Hepatocyte (in vitro differentiated cells): ENCODE results near the gene IL9R. TPM values are rescaled to one million over a fixed set of nuclear protein-coding genes. Genes with fewer than 3 reads are reported as not detected.

Experiments
- DNase-seq: peaks from one replicate; pipeline ENCODE4 v3.0.0-alpha.2; 2016; ENCODE audit warnings: low spot score
- H2AFZ ChIP-seq: fragments of 200-600 bp; sonication (generic); 2 replicates; pipeline ENCODE4 v1.6.0; 2016; ENCODE audit warnings: antibody characterized with exemption, mild to moderate bottlenecking
- H3K27ac ChIP-seq: fragments of 200-600 bp; sonication (generic); 2 replicates; pipeline ENCODE4 v1.5.1; 2016; ENCODE audit warnings: mild to moderate bottlenecking
- H3K27me3 ChIP-seq: fragments of 200-600 bp; sonication (generic); 2 replicates; pipeline ENCODE4 v1.6.1; 2016
- H3K36me3 ChIP-seq: fragments of 200-600 bp; sonication (generic); replicated peaks from 2 replicates; pipeline ENCODE4 v1.5.1; 2016; ENCODE audit warnings: low read depth; ENCODE audit not compliant: insufficient read depth
- H3K4me1 ChIP-seq: fragments of 200-600 bp; sonication (generic); 2 replicates; pipeline ENCODE4 v1.5.1; 2016; ENCODE audit warnings: mild to moderate bottlenecking, moderate library complexity; ENCODE audit not compliant: insufficient read depth
- H3K4me2 ChIP-seq: fragments of 200-600 bp; sonication (generic); 2 replicates; pipeline ENCODE4 v1.6.0; 2016
- H3K4me3 ChIP-seq: fragments of 200-600 bp; sonication (generic); 2 replicates; pipeline ENCODE4 v1.5.1; 2016; ENCODE audit warnings: mild to moderate bottlenecking
- H3K79me2 ChIP-seq: fragments of 200-600 bp; sonication (generic); 2 replicates; pipeline ENCODE4 v1.6.0; 2017; ENCODE audit warnings: mild to moderate bottlenecking
- H3K9me2 ChIP-seq: fragments of 200-600 bp; sonication (generic); replicated peaks from 2 replicates; pipeline ENCODE4 v1.6.0; 2017; ENCODE audit warnings: mild to moderate bottlenecking; ENCODE audit not compliant: insufficient read depth
- H3K9me3 ChIP-seq: fragments of 200-600 bp; sonication (generic); 2 replicates; pipeline ENCODE4 v1.5.1; 2016; ENCODE audit warnings: low read depth, mild to moderate bottlenecking
- H4K20me1 ChIP-seq: fragments of 200-600 bp; sonication (generic); 2 replicates; pipeline ENCODE4 v1.6.0; 2016; ENCODE audit warnings: mild to moderate bottlenecking; ENCODE audit not compliant: insufficient read depth, poor library complexity, severe bottlenecking
- EZH2 ChIP-seq: fragments of 200-600 bp; sonication (generic); IDR thresholded peaks from 2 replicates; pipeline ENCODE4 v1.6.1; 2016; ENCODE audit warnings: antibody characterized with exemption, mild to moderate bottlenecking, borderline replicate concordance
- EZH2phosphoT487 ChIP-seq: fragments of 200-600 bp; sonication (generic); IDR thresholded peaks from one replicate; pipeline ENCODE4 v1.6.1; 2018; ENCODE audit warnings: antibody characterized with exemption, mild to moderate bottlenecking, low read depth, moderate library complexity; ENCODE audit not compliant: unreplicated experiment, severe bottlenecking
- WGBS: methylation state at CpG from one replicate; pipeline ENCODE4 v1.1.6; 2016; ENCODE audit warnings: low lambda C conversion rate; ENCODE audit errors: missing lambda C conversion rate; 5-methylcytosine and 5-hydroxymethylcytosine counted together
- polyA plus RNA-seq: library from polyadenylated mRNA; unstranded; fragments of >200 nt; fragmentation: Nextera tagmentation; extraction: Ambion mirVana; gene quantifications from 2 replicates; pipeline ENCODE4 v1.2.1, GENCODE V29; 2016
- total RNA-seq: library from RNA; depleted of rRNA; stranded (reverse); fragments of >200 nt; gene quantifications from 2 replicates; pipeline ENCODE4 v1.2.3, GENCODE V29; 2014
- TF ChIP-seq, protein P1 (sequence below): fragments of 200-600 bp; sonication (generic); IDR thresholded peaks from 2 replicates; pipeline ENCODE4 v1.5.1; 2016; ENCODE audit warnings: antibody characterized with exemption, mild to moderate bottlenecking; ENCODE audit not compliant: poor library complexity

The IL9R gene
- total and polyA plus RNA-seq, 2 experiments from 2014 or later = not detected

- no peaks in the 10 kb centered on the region for H3K27me3 ChIP-seq
- H3K4me2 ChIP-seq = no peak overlapping the region
- no peak overlapping the region for H3K4me3 ChIP-seq
- no peak for DNase-seq
- H3K36me3 ChIP-seq = no peaks in the 10 kb centered on the region
- no peaks in the 10 kb centered on the region for H3K4me1 ChIP-seq
- H2AFZ ChIP-seq = no peak overlapping the region
- TF ChIP-seq, protein P1, sequence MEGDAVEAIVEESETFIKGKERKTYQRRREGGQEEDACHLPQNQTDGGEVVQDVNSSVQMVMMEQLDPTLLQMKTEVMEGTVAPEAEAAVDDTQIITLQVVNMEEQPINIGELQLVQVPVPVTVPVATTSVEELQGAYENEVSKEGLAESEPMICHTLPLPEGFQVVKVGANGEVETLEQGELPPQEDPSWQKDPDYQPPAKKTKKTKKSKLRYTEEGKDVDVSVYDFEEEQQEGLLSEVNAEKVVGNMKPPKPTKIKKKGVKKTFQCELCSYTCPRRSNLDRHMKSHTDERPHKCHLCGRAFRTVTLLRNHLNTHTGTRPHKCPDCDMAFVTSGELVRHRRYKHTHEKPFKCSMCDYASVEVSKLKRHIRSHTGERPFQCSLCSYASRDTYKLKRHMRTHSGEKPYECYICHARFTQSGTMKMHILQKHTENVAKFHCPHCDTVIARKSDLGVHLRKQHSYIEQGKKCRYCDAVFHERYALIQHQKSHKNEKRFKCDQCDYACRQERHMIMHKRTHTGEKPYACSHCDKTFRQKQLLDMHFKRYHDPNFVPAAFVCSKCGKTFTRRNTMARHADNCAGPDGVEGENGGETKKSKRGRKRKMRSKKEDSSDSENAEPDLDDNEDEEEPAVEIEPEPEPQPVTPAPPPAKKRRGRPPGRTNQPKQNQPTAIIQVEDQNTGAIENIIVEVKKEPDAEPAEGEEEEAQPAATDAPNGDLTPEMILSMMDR = no peak
- H3K79me2 ChIP-seq = no peaks in the 10 kb centered on the region
- WGBS = 78% methylated on average over 6 of the region's 6 CpGs
- no peaks in the 10 kb centered on the region for H3K9me3 ChIP-seq
- no peaks in the 10 kb centered on the region for H4K20me1 ChIP-seq
- no peaks in the 10 kb centered on the region for H3K9me2 ChIP-seq
- H3K27ac ChIP-seq = no peak overlapping the region
Observed at GRCh38 chrX:156001667-156002021, 4.1 kb downstream of the IL9R start.

DNA sequence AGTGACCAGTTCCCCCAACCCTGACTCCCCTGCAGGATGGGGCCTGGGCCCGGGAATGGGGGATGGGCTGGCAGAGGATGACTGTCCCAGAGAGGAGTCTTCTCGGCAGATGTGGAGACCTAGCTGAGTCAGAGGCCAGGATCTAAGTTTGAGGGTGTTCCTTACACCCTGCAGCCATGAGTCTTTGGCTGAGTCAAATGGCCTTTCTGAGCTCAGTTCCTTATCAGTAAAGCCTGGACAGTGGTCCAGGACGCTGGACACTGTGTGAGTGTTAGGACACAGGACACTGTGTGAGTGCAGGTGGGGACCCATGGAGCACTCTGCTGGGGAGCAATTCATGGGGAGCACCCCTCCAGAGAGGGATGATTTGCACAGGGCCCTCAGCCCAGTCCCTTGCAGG lies 5.0 kb downstream of the IL9R start:
- Histone ChIP-seq H3K36me3 (no peaks in the 10 kb centered on the region), H4K20me1 (no peaks in the 10 kb centered on the region), H3K4me2 (no peak overlapping the region), H3K4me1 (no peaks in the 10 kb centered on the region), H3K9me2 (no peaks in the 10 kb centered on the region), H3K27ac (no peak overlapping the region), H2AFZ (no peak overlapping the region), H3K79me2 (no peaks in the 10 kb centered on the region), H3K9me3 (no peaks in the 10 kb centered on the region), H3K4me3 (no peak overlapping the region), H3K27me3 (no peaks in the 10 kb centered on the region)
- 72% methylated on average over 3 of the region's 3 CpGs for WGBS
- TF ChIP-seq EZH2 (no peak), EZH2phosphoT487 (no peak)
- TF ChIP-seq, protein P1 = no peak
- no peak for DNase-seq

DNA sequence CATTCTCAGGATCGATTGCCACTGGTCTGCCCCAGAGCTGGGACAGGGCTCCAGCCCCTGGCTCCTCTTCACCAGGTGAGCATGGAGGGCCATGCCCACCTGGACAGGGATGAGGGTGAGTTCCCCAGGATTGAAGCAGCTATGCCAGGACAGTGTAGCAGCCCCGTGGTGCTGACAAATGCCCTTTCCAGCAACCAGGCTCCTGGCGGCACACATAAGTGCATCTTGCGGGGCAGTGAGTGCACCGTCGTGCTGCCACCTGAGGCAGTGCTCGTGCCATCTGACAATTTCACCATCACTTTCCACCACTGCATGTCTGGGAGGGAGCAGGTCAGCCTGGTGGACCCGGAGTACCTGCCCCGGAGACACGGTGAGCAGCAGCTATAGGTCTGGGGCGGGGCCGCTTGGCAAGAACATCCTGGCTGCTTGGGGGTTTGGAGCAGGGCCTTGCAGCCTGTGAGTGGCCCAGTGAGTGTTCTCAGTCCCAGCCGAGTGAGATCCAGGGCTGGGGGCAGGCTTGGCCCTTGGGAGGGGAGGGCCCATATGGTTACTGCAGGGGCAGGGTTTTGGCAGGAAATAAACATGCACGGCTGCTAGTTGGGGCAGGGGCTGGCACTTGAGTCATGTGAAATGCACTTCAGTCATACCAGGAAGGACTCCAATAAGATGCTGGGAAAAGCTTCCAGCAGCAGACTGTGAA lies 6.1 kb downstream of the IL9R start:
- H3K9me3 ChIP-seq = no peaks in the 10 kb centered on the region
- no peak overlapping the region for H2AFZ ChIP-seq
- H4K20me1 ChIP-seq = no peaks in the 10 kb centered on the region
- 84% methylated on average over 14 of the region's 14 CpGs for WGBS
- no peak overlapping the region for H3K4me2 ChIP-seq
- no peak overlapping the region for H3K4me3 ChIP-seq
- TF ChIP-seq EZH2 = no peak
- TF ChIP-seq, protein P1 = no peak
- no peak for TF ChIP-seq EZH2phosphoT487
- no peaks in the 10 kb centered on the region for H3K9me2 ChIP-seq
- no peak for DNase-seq
- no peaks in the 10 kb centered on the region for H3K4me1 ChIP-seq
- no peak overlapping the region for H3K27ac ChIP-seq
- H3K79me2 ChIP-seq = no peaks in the 10 kb centered on the region
- no peaks in the 10 kb centered on the region for H3K36me3 ChIP-seq
- no peaks in the 10 kb centered on the region for H3K27me3 ChIP-seq

DNA sequence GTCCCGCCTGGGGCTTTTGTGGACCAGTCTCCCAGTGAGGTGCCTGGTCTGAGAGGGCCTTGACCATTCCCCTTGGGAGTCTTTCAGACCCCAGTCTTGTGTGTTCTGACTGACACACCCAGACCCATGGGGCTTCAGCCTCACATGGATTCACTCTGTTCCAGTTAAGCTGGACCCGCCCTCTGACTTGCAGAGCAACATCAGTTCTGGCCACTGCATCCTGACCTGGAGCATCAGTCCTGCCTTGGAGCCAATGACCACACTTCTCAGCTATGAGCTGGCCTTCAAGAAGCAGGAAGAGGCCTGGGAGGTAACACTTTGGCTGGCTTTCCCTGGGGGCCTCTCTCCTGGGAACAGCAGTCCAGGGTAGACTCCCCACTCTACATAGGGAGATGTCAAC lies 6.8 kb downstream of the IL9R start:
- H2AFZ ChIP-seq = no peak overlapping the region
- H3K79me2 ChIP-seq = no peaks in the 10 kb centered on the region
- no peaks in the 10 kb centered on the region for H3K9me2 ChIP-seq
- H3K36me3 ChIP-seq = no peaks in the 10 kb centered on the region
- no peaks in the 10 kb centered on the region for H4K20me1 ChIP-seq
- no peak overlapping the region for H3K4me2 ChIP-seq
- no peak overlapping the region for H3K27ac ChIP-seq
- DNase-seq = no peak
- no peaks in the 10 kb centered on the region for H3K9me3 ChIP-seq
- H3K27me3 ChIP-seq = no peaks in the 10 kb centered on the region
- TF ChIP-seq, protein P1 = no peak
- TF ChIP-seq EZH2 (no peak), EZH2phosphoT487 (no peak)
- H3K4me1 ChIP-seq = no peaks in the 10 kb centered on the region
- no peak overlapping the region for H3K4me3 ChIP-seq
- WGBS = 81% methylated on average over 2 of the region's 2 CpGs
